Measurements from ENCODE around the gene SETDB1.

- TF ChIP-seq, protein P1, sequence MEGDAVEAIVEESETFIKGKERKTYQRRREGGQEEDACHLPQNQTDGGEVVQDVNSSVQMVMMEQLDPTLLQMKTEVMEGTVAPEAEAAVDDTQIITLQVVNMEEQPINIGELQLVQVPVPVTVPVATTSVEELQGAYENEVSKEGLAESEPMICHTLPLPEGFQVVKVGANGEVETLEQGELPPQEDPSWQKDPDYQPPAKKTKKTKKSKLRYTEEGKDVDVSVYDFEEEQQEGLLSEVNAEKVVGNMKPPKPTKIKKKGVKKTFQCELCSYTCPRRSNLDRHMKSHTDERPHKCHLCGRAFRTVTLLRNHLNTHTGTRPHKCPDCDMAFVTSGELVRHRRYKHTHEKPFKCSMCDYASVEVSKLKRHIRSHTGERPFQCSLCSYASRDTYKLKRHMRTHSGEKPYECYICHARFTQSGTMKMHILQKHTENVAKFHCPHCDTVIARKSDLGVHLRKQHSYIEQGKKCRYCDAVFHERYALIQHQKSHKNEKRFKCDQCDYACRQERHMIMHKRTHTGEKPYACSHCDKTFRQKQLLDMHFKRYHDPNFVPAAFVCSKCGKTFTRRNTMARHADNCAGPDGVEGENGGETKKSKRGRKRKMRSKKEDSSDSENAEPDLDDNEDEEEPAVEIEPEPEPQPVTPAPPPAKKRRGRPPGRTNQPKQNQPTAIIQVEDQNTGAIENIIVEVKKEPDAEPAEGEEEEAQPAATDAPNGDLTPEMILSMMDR (IDR thresholded peaks at IDR 0.05; ENCODE audit: insufficient read depth, low read depth, low read length) = no peak
- TF ChIP-seq EZH2 (IDR thresholded peaks at IDR 0.05; ENCODE audit: insufficient read depth, low read length) = no peak
Observed at GRCh38 chr1:150905301-150905700, 20.9 kb upstream of the SETDB1 start.

Data from astrocyte (in vitro differentiated cells and primary cell).